SU-DHL-6 (cell line): Measurements from ENCODE around the gene ITSN2.

Experiments
- H2AFZ ChIP-seq: fragments of 200-600 bp; sonication (generic); 2 replicates; pipeline ENCODE4 v1.6.1; 2014; ENCODE audit warnings: low read depth, mild to moderate bottlenecking, moderate library complexity, mixed read lengths, antibody characterized with exemption, low read length; ENCODE audit not compliant: severe bottlenecking
- H3F3A ChIP-seq: fragments of 200-600 bp; shearing (Covaris generic); 2 replicates; pipeline ENCODE4 v1.6.0; 2016; ENCODE audit warnings: antibody characterized with exemption, mild to moderate bottlenecking; ENCODE audit not compliant: insufficient read depth
- H3K27ac ChIP-seq: fragments of 200-600 bp; sonication (generic); 2 replicates; pipeline ENCODE4 v1.5.1; 2016; ENCODE audit warnings: low read depth, mild to moderate bottlenecking, low read length, moderate library complexity, mixed read lengths
- H3K27me3 ChIP-seq: fragments of 200-600 bp; sonication (generic), shearing (Covaris generic); 2 replicates; pipeline ENCODE4 v1.6.0; 2014; ENCODE audit warnings: mild to moderate bottlenecking, low read length
- H3K36me3 ChIP-seq: fragments of 200-600 bp; sonication (generic); 2 replicates; pipeline ENCODE4 v1.6.1; 2014; ENCODE audit warnings: mild to moderate bottlenecking, low read length, mixed read lengths
- H3K4me2 ChIP-seq: fragments of 300-600, 200-600 bp; shearing (Covaris generic), sonication (generic); 2 replicates; pipeline ENCODE4 v1.6.0; 2014; ENCODE audit warnings: low read length, low read depth, mild to moderate bottlenecking; ENCODE audit not compliant: poor library complexity, severe bottlenecking
- H3K4me3 ChIP-seq: fragments of 200-600 bp; sonication (generic); 2 replicates; pipeline ENCODE4 v1.5.1; 2014; ENCODE audit warnings: antibody characterized with exemption, low read length, mild to moderate bottlenecking, mixed read lengths; ENCODE audit not compliant: insufficient read depth, poor library complexity, severe bottlenecking
- H3K79me2 ChIP-seq: fragments of 200-600 bp; sonication (generic); 2 replicates; pipeline ENCODE4 v1.6.1; 2014; ENCODE audit warnings: mild to moderate bottlenecking, low read length, moderate library complexity; ENCODE audit not compliant: insufficient read depth
- H3K9ac ChIP-seq: fragments of 200-600 bp; sonication (generic); 2 replicates; pipeline ENCODE4 v1.7.0; 2014; ENCODE audit warnings: mild to moderate bottlenecking, low read length
- H3K9me2 ChIP-seq: fragments of 200-600 bp; sonication (generic); replicated peaks from 2 replicates; pipeline ENCODE4 v1.6.1; 2014; ENCODE audit warnings: low read length; ENCODE audit not compliant: insufficient read depth
- H3K9me3 ChIP-seq: fragments of 200-600 bp; sonication (generic); 2 replicates; pipeline ENCODE4 v1.6.1; 2014; ENCODE audit warnings: low read length, mixed read lengths; ENCODE audit not compliant: insufficient read depth
- H4K20me1 ChIP-seq: fragments of 200-600 bp; sonication (generic); 2 replicates; pipeline ENCODE4 v1.6.1; 2014; ENCODE audit warnings: low read depth, mild to moderate bottlenecking, antibody characterized with exemption, low read length, moderate library complexity, mixed read lengths
- CTCF ChIP-seq: fragments of 200-600 bp; sonication (generic); IDR thresholded peaks from one replicate; pipeline ENCODE4 v1.5.1; 2017; ENCODE audit warnings: antibody characterized with exemption, mild to moderate bottlenecking, low read length, moderate library complexity; ENCODE audit not compliant: insufficient read depth, poor library complexity, severe bottlenecking
- EZH2phosphoT487 ChIP-seq: fragments of 200-600 bp; sonication (generic), shearing (Covaris generic); conservative IDR thresholded peaks from 2 replicates; pipeline ENCODE4 v1.6.1; 2018; ENCODE audit warnings: mild to moderate bottlenecking, antibody characterized with exemption, low read length, moderate library complexity, mixed read lengths

Gene ITSN2

GRCh38 chr2:24269265-24269664 is 91.1 kb downstream of the ITSN2 start:
- H2AFZ ChIP-seq, result no peak overlapping the region
- H3K9me2 ChIP-seq, result no peaks in the 10 kb centered on the region
- H3K9ac ChIP-seq, result no peak overlapping the region

GRCh38 chr2:24265212-24265611 is 95.1 kb downstream of the ITSN2 start:
- Histone ChIP-seq H3K4me2 (no peak overlapping the region), H3K27ac (no peak overlapping the region), H3K9me2 (no peaks in the 10 kb centered on the region), H4K20me1 (no peaks in the 10 kb centered on the region), H3K9ac (no peak overlapping the region), H3K27me3 (no peaks in the 10 kb centered on the region), H2AFZ (no peak overlapping the region), H3K9me3 (no peaks in the 10 kb centered on the region), H3K4me3 (no peak overlapping the region), H3F3A (no peaks in the 10 kb centered on the region; the same call in 1 of the 2 replicates), H3K79me2 (no peaks in the 10 kb centered on the region), H3K36me3 (peaks cover 27% of the 10 kb centered on the region)
- TF ChIP-seq EZH2phosphoT487 (no peak), CTCF (no peak)

More at GRCh38 chr2:24269265-24269664, 91.1 kb downstream of the ITSN2 start:
- Histone ChIP-seq H3F3A (no peaks in the 10 kb centered on the region), H3K4me3 (no peak overlapping the region), H3K27ac (no peak overlapping the region), H3K36me3 (peaks cover 16% of the 10 kb centered on the region), H3K9me3 (no peaks in the 10 kb centered on the region), H3K79me2 (no peaks in the 10 kb centered on the region), H4K20me1 (no peaks in the 10 kb centered on the region), H3K4me2 (no peak overlapping the region), H3K27me3 (no peaks in the 10 kb centered on the region)
- TF ChIP-seq EZH2phosphoT487 (no peak), CTCF (no peak)

GRCh38 chr2:24262421-24262970 is 97.8 kb downstream of the ITSN2 start:
- Histone ChIP-seq H3K79me2 (no peaks in the 10 kb centered on the region), H3K4me3 (no peak overlapping the region), H3K27me3 (no peaks in the 10 kb centered on the region), H3K9me3 (no peaks in the 10 kb centered on the region), H3K36me3 (peaks cover 32% of the 10 kb centered on the region), H3F3A (no peaks in the 10 kb centered on the region; the same call in 1 of the 2 replicates), H2AFZ (no peak overlapping the region), H3K4me2 (no peak overlapping the region), H3K9me2 (no peaks in the 10 kb centered on the region), H3K27ac (no peak overlapping the region), H3K9ac (no peak overlapping the region), H4K20me1 (no peaks in the 10 kb centered on the region)
- no peak for TF ChIP-seq EZH2phosphoT487
- no peak for TF ChIP-seq CTCF
